Transverse colon (tissue), 4 donors: ENCODE data around the gene DPEP3. TPM values are rescaled to one million over a fixed set of nuclear protein-coding genes. Genes with fewer than 3 reads are reported as not detected.
A peak's percentile ranks its signal among the peaks of the same experiment; 100 is the strongest.

Source experiments
- DNase-seq: peaks from one replicate; pipeline ENCODE4 v3.0.0-alpha.2; 2019
- H3K27ac ChIP-seq, 4 donors: fragments of 200-600 bp; sonication (generic); 2 replicates each; pipeline ENCODE4 v1.5.1; 2016 to 2018; ENCODE audit warnings: inconsistent platforms in 4 of 4
- H3K27me3 ChIP-seq: fragments of 200-600 bp; sonication (generic); 2 replicates; pipeline ENCODE4 v1.5.1; 2017; ENCODE audit warnings: inconsistent platforms
- H3K36me3 ChIP-seq, 4 donors: fragments of 200-600 bp; sonication (generic); 2 replicates each; pipeline ENCODE4 v1.5.1; 2017 to 2019; ENCODE audit warnings: inconsistent platforms in 4 of 4
- H3K4me1 ChIP-seq, 4 donors: fragments of 200-600 bp; sonication (generic); 2 replicates each; pipeline ENCODE4 v1.5.1; 2017 to 2020; ENCODE audit warnings: inconsistent platforms in 4 of 4
- H3K4me3 ChIP-seq, 4 donors: fragments of 200-600 bp; sonication (generic); 1 replicate in 1 of 4; 2 replicates in 3 of 4; pipeline versions ENCODE4 v1.5.1 to v1.6.1; 2017 to 2019; ENCODE audit warnings: inconsistent platforms in 4 of 4
- H3K9me3 ChIP-seq, 2 donors: fragments of 200-600 bp; sonication (generic); 2 replicates each; pipeline ENCODE4 v1.5.1; 2017 to 2019; ENCODE audit warnings: inconsistent platforms in 2 of 2
- CTCF ChIP-seq, 5 experiments: fragments of 200-600 bp in 3 of 5; fragments of 450-650 bp in 2 of 5; sonication (generic) in 3 of 5; IDR thresholded peaks; 1 replicate in 2 of 5; 2 replicates in 3 of 5; pipeline ENCODE4 v1.5.1; 2016 to 2017; ENCODE audit warnings: antibody characterized with exemption in 5 of 5, inconsistent platforms in 3 of 5, mild to moderate bottlenecking in 2 of 5, moderate library complexity in 1 of 5
- EP300 ChIP-seq: sonication (generic); formaldehyde crosslinking; IDR thresholded peaks from one replicate; pipeline ENCODE4 v1.6.1; 2017; ENCODE audit warnings: antibody characterized with exemption, low read depth
- POLR2A ChIP-seq: fragments of 450-650 bp; IDR thresholded peaks from one replicate; pipeline ENCODE4 v1.6.1; 2016; ENCODE audit warnings: antibody characterized with exemption, mild to moderate bottlenecking, moderate library complexity
- POLR2AphosphoS5 ChIP-seq, 3 donors: sonication (generic); formaldehyde crosslinking; IDR thresholded peaks; one replicate each; pipeline ENCODE4 v1.6.1; 2016; ENCODE audit warnings: antibody characterized with exemption in 3 of 3
- WGBS, 2 donors: methylation state at CpG; one replicate each; pipeline ENCODE4 v1.1.5; 2018; ENCODE audit warnings: low coverage in 1 of 2; 5-methylcytosine and 5-hydroxymethylcytosine counted together
- in situ Hi-C, 4 donors: fragments of 200-750 bp; cut with MboI; loops; one replicate each; pipeline versions ENCODE4 v1.15.0 to v1.15.1; 2017; ENCODE audit warnings: low sequenced_read_pairs in 3 of 4, low pct_ligation_motif_present in 1 of 4, low pct_unique_long_range_greater_than_20kb in 1 of 4
- intact Hi-C: fragments of 100-400 bp; cut with DNase I; formaldehyde crosslinking; loops from one replicate; pipeline ENCODE4 v1.15.1; 2023; ENCODE audit warnings: low total_unique reads
- total RNA-seq, 4 donors: library from RNA; depleted of rRNA; stranded (reverse); fragments of >200 nt; gene quantifications; one replicate each; pipeline ENCODE4 v1.1.0, GENCODE V29; 2016

DPEP3 gene
- not detected for total RNA-seq

- TF ChIP-seq CTCF (IDR thresholded peaks at IDR 0.05) (peak in 1 of 5 experiments; percentile 8), EP300 (no peak)
- 87 to 100% methylated on average over 5 to 62 of the region's 62 CpGs for WGBS, 2 donors
- Histone ChIP-seq H3K4me3 (no peak within 1 kb of the TSS), H3K9me3 (no peaks in the 10 kb centered on the region), H3K36me3 (no peaks in the 10 kb centered on the region), H3K4me1 (peaks cover 0 to 13% (median 0%) of the 10 kb centered on the region in 4 donors), H3K27me3 (no peaks in the 10 kb centered on the region), H3K27ac (no peak within 1 kb of the TSS)
- DNase-seq, result no peak
- intact Hi-C loops, result no loop called here
- in situ Hi-C loops, result no loop called here
Observed at GRCh38 chr16:67979955-67980678, at the start of gene DPEP3. Gene DPEP3 (minus strand): TSS chr16:67980499. CDS start chr16:67980380, 119 bp downstream.

GRCh38 chr16:68028996-68029395, 48.7 kb upstream of the DPEP3 start:
- DNase-seq, result no peak
- H3K27ac ChIP-seq, result no peak overlapping the region
- peaks cover 0 to 2% (median 0%) of the 10 kb centered on the region in 4 donors for H3K36me3 ChIP-seq
- no peaks in the 10 kb centered on the region for H3K9me3 ChIP-seq
- H3K4me3 ChIP-seq, result no peak overlapping the region
- TF ChIP-seq POLR2AphosphoS5 (IDR thresholded peaks at IDR 0.05) (no peak), EP300 (no peak), POLR2A (no peak), CTCF (IDR thresholded peaks at IDR 0.05) (no peak)
- in situ Hi-C loops, result no loop called here
- peaks cover 0 to 6% (median 4%) of the 10 kb centered on the region in 4 donors for H3K4me1 ChIP-seq
- intact Hi-C loops, result no loop called here
- H3K27me3 ChIP-seq, result no peaks in the 10 kb centered on the region
- WGBS, 2 donors, result 95 to 96% methylated on average over 3 of the region's 3 CpGs

- Histone ChIP-seq H3K27ac (peak within 1 kb of the TSS; percentile 80 to 91 (median 88)), H3K9me3 (no peaks in the 10 kb centered on the region), H3K36me3 (peaks cover 0 to 2% (median 0%) of the 10 kb centered on the region in 4 donors), H3K4me3 (peak within 1 kb of the TSS; percentile 81 to 95 (median 87)), H3K27me3 (no peaks in the 10 kb centered on the region), H3K4me1 (peaks cover 8 to 27% (median 21%) of the 10 kb centered on the region in 4 donors)
- TF ChIP-seq EP300, result peak; percentile 47
- TF ChIP-seq POLR2A, result peak; percentile 66
- peak in 1 of 5 experiments; percentile 30 for TF ChIP-seq CTCF (IDR thresholded peaks at IDR 0.05)
- TF ChIP-seq POLR2AphosphoS5 (IDR thresholded peaks at IDR 0.05), result peak; percentile 93 to 97 (median 96)
- DNase-seq, result peak; percentile 95
- intact Hi-C loops, result no loop called here
- 0% methylated on average over 54 of the region's 84 CpGs; no CpG with 5 or more reads in 1 of the 2 donors for WGBS, 2 donors
- in situ Hi-C loops, result no loop called here
Observed at GRCh38 chr16:68022728-68023537, 42.6 kb upstream of the DPEP3 start, which contains the start of the genes DDX28 and DUS2. Gene DDX28 (minus strand): TSS chr16:68023232. CDS start chr16:68023202, 30 bp downstream. Gene DUS2 (plus strand): TSS chr16:68023284. CDS start chr16:68038024, 14,740 bp downstream.

GRCh38 chr16:68022278-68022727, 42.0 kb upstream of the DPEP3 start:
- 9% methylated on average over 19 of the region's 19 CpGs; no CpG with 5 or more reads in 1 of the 2 donors for WGBS, 2 donors
- Histone ChIP-seq H3K4me1 (peaks cover 8 to 27% (median 21%) of the 10 kb centered on the region in 4 donors), H3K9me3 (no peaks in the 10 kb centered on the region), H3K4me3 (peak overlapping the region; percentile 81 to 95 (median 87)), H3K27me3 (no peaks in the 10 kb centered on the region), H3K36me3 (peaks cover 0 to 2% (median 0%) of the 10 kb centered on the region in 4 donors), H3K27ac (peak overlapping the region; percentile 80 to 91 (median 88))
- in situ Hi-C loops, result no loop called here
- TF ChIP-seq POLR2A (no peak), CTCF (IDR thresholded peaks at IDR 0.05) (no peak), POLR2AphosphoS5 (IDR thresholded peaks at IDR 0.05) (no peak), EP300 (no peak)
- no peak for DNase-seq
- intact Hi-C loops, result no loop called here
